ENCODE measurements around the gene RNFT2.
"Not testable (repeated sequence)": the region's sequence is repeated elsewhere in the genome, so short reads cannot be mapped to it uniquely, and the experiment has no call there.

The RNFT2 gene

GRCh38 chr12:116727261-116727660, 10.9 kb upstream of the RNFT2 start:
- H3K4me3 ChIP-seq (ENCODE audit: low read depth, low read length), result no peak overlapping the region
- no peak overlapping the region for H2AFZ ChIP-seq (ENCODE audit: low read length, unreplicated experiment)
- H3K36me3 ChIP-seq (ENCODE audit: insufficient read depth, low read length), result no peaks in the 10 kb centered on the region
- no peaks in the 10 kb centered on the region for H3K4me1 ChIP-seq (ENCODE audit: control insufficient read depth, insufficient read depth, low read length, unreplicated experiment)
- H3K79me2 ChIP-seq (ENCODE audit: control insufficient read depth, insufficient read depth, low read length, unreplicated experiment), result peaks cover 32% of the 10 kb centered on the region
- no peaks in the 10 kb centered on the region for H3K27me3 ChIP-seq (ENCODE audit: insufficient read depth, low read length)
- H3K27ac ChIP-seq (ENCODE audit: low read depth, low read length), result no peak overlapping the region

- Histone ChIP-seq H3K79me2 (ENCODE audit: control insufficient read depth, insufficient read depth, low read length, unreplicated experiment) (peaks cover 35% of the 10 kb centered on the region), H3K4me3 (ENCODE audit: low read depth, low read length) (no peak overlapping the region), H3K36me3 (ENCODE audit: insufficient read depth, low read length) (no peaks in the 10 kb centered on the region), H3K27ac (ENCODE audit: low read depth, low read length) (no peak overlapping the region), H3K27me3 (ENCODE audit: insufficient read depth, low read length) (no peaks in the 10 kb centered on the region), H2AFZ (ENCODE audit: low read length, unreplicated experiment) (no peak overlapping the region), H3K4me1 (ENCODE audit: control insufficient read depth, insufficient read depth, low read length, unreplicated experiment) (no peaks in the 10 kb centered on the region)
Observed at GRCh38 chr12:116727891-116728290, 10.2 kb upstream of the RNFT2 start.

GRCh38 chr12:116731801-116732200, 6.3 kb upstream of the RNFT2 start:
- Histone ChIP-seq H2AFZ (ENCODE audit: low read length, unreplicated experiment) (no peak overlapping the region), H3K4me3 (ENCODE audit: low read depth, low read length) (no peak overlapping the region), H3K27ac (ENCODE audit: low read depth, low read length) (no peak overlapping the region), H3K27me3 (ENCODE audit: insufficient read depth, low read length) (no peaks in the 10 kb centered on the region), H3K79me2 (ENCODE audit: control insufficient read depth, insufficient read depth, low read length, unreplicated experiment) (peaks cover 41% of the 10 kb centered on the region), H3K4me1 (ENCODE audit: control insufficient read depth, insufficient read depth, low read length, unreplicated experiment) (peaks cover 6% of the 10 kb centered on the region), H3K36me3 (ENCODE audit: insufficient read depth, low read length) (peaks cover 10% of the 10 kb centered on the region; the same call in 1 of the 2 replicates)

GRCh38 chr12:116734156-116734768, 3.9 kb upstream of the RNFT2 start:
- H3K4me1 ChIP-seq (ENCODE audit: control insufficient read depth, insufficient read depth, low read length, unreplicated experiment), result peaks cover 6% of the 10 kb centered on the region
- H3K4me3 ChIP-seq (ENCODE audit: low read depth, low read length), result no peak overlapping the region
- no peak overlapping the region for H3K27ac ChIP-seq (ENCODE audit: low read depth, low read length)
- no peak overlapping the region for H2AFZ ChIP-seq (ENCODE audit: low read length, unreplicated experiment)
- H3K79me2 ChIP-seq (ENCODE audit: control insufficient read depth, insufficient read depth, low read length, unreplicated experiment), result peaks cover 39% of the 10 kb centered on the region
- no peaks in the 10 kb centered on the region for H3K27me3 ChIP-seq (ENCODE audit: insufficient read depth, low read length)
- H3K36me3 ChIP-seq (ENCODE audit: insufficient read depth, low read length), result peaks cover 10% of the 10 kb centered on the region; the same call in 1 of the 2 replicates

- H2AFZ ChIP-seq (ENCODE audit: low read length, unreplicated experiment), result no peak overlapping the region
- peaks cover 10% of the 10 kb centered on the region; the same call in 1 of the 2 replicates for H3K36me3 ChIP-seq (ENCODE audit: insufficient read depth, low read length)
- peaks cover 39% of the 10 kb centered on the region for H3K79me2 ChIP-seq (ENCODE audit: control insufficient read depth, insufficient read depth, low read length, unreplicated experiment)
- no peak overlapping the region for H3K27ac ChIP-seq (ENCODE audit: low read depth, low read length)
- H3K4me1 ChIP-seq (ENCODE audit: control insufficient read depth, insufficient read depth, low read length, unreplicated experiment), result peaks cover 6% of the 10 kb centered on the region
- no peaks in the 10 kb centered on the region for H3K27me3 ChIP-seq (ENCODE audit: insufficient read depth, low read length)
- H3K4me3 ChIP-seq (ENCODE audit: low read depth, low read length), result no peak overlapping the region
Observed at GRCh38 chr12:116735084-116735483, 3.0 kb upstream of the RNFT2 start.

GRCh38 chr12:116735951-116736599, 2.0 kb upstream of the RNFT2 start:
- Histone ChIP-seq H2AFZ (ENCODE audit: low read length, unreplicated experiment) (no peak overlapping the region), H3K4me1 (ENCODE audit: control insufficient read depth, insufficient read depth, low read length, unreplicated experiment) (peaks cover 6% of the 10 kb centered on the region), H3K36me3 (ENCODE audit: insufficient read depth, low read length) (peaks cover 10% of the 10 kb centered on the region; the same call in 1 of the 2 replicates), H3K27me3 (ENCODE audit: insufficient read depth, low read length) (no peaks in the 10 kb centered on the region), H3K4me3 (ENCODE audit: low read depth, low read length) (peak overlapping the region; percentile 98; the same call in 1 of the 2 replicates), H3K27ac (ENCODE audit: low read depth, low read length) (no peak overlapping the region), H3K79me2 (ENCODE audit: control insufficient read depth, insufficient read depth, low read length, unreplicated experiment) (peaks cover 32% of the 10 kb centered on the region)

GRCh38 chr12:116736962-116737773, 947 bp upstream of the RNFT2 start:
- H3K27ac ChIP-seq (ENCODE audit: low read depth, low read length), result no peak overlapping the region

GRCh38 chr12:116739381-116739887, 1.3 kb downstream of the RNFT2 start:
- H3K27me3 ChIP-seq (ENCODE audit: insufficient read depth, low read length), result no peaks in the 10 kb centered on the region
- peaks cover 6% of the 10 kb centered on the region; the same call in 1 of the 2 replicates for H3K36me3 ChIP-seq (ENCODE audit: insufficient read depth, low read length)
- H3K4me3 ChIP-seq (ENCODE audit: low read depth, low read length), result no peak overlapping the region
- no peak overlapping the region for H2AFZ ChIP-seq (ENCODE audit: low read length, unreplicated experiment)
- H3K27ac ChIP-seq (ENCODE audit: low read depth, low read length), result no peak overlapping the region
- H3K4me1 ChIP-seq (ENCODE audit: control insufficient read depth, insufficient read depth, low read length, unreplicated experiment), result peaks cover 6% of the 10 kb centered on the region
- H3K79me2 ChIP-seq (ENCODE audit: control insufficient read depth, insufficient read depth, low read length, unreplicated experiment), result peaks cover 13% of the 10 kb centered on the region

More at GRCh38 chr12:116736962-116737773, 947 bp upstream of the RNFT2 start:
- Histone ChIP-seq H3K79me2 (ENCODE audit: control insufficient read depth, insufficient read depth, low read length, unreplicated experiment) (peaks cover 22% of the 10 kb centered on the region), H3K36me3 (ENCODE audit: insufficient read depth, low read length) (peaks cover 10% of the 10 kb centered on the region; the same call in 1 of the 2 replicates), H3K27me3 (ENCODE audit: insufficient read depth, low read length) (no peaks in the 10 kb centered on the region), H2AFZ (ENCODE audit: low read length, unreplicated experiment) (peak overlapping the region; percentile 55), H3K4me3 (ENCODE audit: low read depth, low read length) (peak overlapping the region; percentile 98), H3K4me1 (ENCODE audit: control insufficient read depth, insufficient read depth, low read length, unreplicated experiment) (peaks cover 6% of the 10 kb centered on the region)

GRCh38 chr12:116742787-116743186, 4.7 kb downstream of the RNFT2 start:
- not testable (repeated sequence) for H3K36me3 ChIP-seq (ENCODE audit: insufficient read depth, low read length); H3K27ac ChIP-seq (ENCODE audit: low read depth, low read length); H3K27me3 ChIP-seq (ENCODE audit: insufficient read depth, low read length); H3K4me1 ChIP-seq (ENCODE audit: control insufficient read depth, insufficient read depth, low read length, unreplicated experiment); H2AFZ ChIP-seq (ENCODE audit: low read length, unreplicated experiment); H3K4me3 ChIP-seq (ENCODE audit: low read depth, low read length); H3K79me2 ChIP-seq (ENCODE audit: control insufficient read depth, insufficient read depth, low read length, unreplicated experiment)

- H3K4me1 ChIP-seq (ENCODE audit: control insufficient read depth, insufficient read depth, low read length, unreplicated experiment), result no peaks in the 10 kb centered on the region
- H3K27me3 ChIP-seq (ENCODE audit: insufficient read depth, low read length), result no peaks in the 10 kb centered on the region
- no peak overlapping the region for H2AFZ ChIP-seq (ENCODE audit: low read length, unreplicated experiment)
- no peaks in the 10 kb centered on the region for H3K36me3 ChIP-seq (ENCODE audit: insufficient read depth, low read length)
- H3K79me2 ChIP-seq (ENCODE audit: control insufficient read depth, insufficient read depth, low read length, unreplicated experiment), result no peaks in the 10 kb centered on the region
- H3K27ac ChIP-seq (ENCODE audit: low read depth, low read length), result no peak overlapping the region
- no peak overlapping the region for H3K4me3 ChIP-seq (ENCODE audit: low read depth, low read length)
Observed at GRCh38 chr12:116744766-116745165, 6.7 kb downstream of the RNFT2 start.
